Activated CD8-positive, alpha-beta memory T cell treated with anti-CD3 and anti-CD28 coated beads for 36 hours (primary cell): ENCODE measurements around the gene URB1. TPM values are rescaled to one million over a fixed set of nuclear protein-coding genes. Genes with fewer than 3 reads are reported as not detected.

Experiments
- CTCF ChIA-PET: fragments of 350-600 bp; sonication (Branson Sonifier 250); formaldehyde crosslinking; loops from one replicate; lab custom pipeline; 2021; ENCODE audit warnings: antibody characterized with exemption; lab: Charles Lee
- POLR2A ChIA-PET: fragments of 350-600 bp; sonication (Branson Sonifier 250); formaldehyde crosslinking; loops from one replicate; lab custom pipeline; 2021; ENCODE audit warnings: antibody characterized with exemption; lab: Charles Lee
- total RNA-seq, 2 experiments: library from RNA; stranded (reverse); gene quantifications; one replicate each; pipeline ENCODE4 v1.2.3, GENCODE V29; 2021

The URB1 gene
- total RNA-seq, 2 experiments from 2014 or later = 39.8 to 41.3 TPM

- ChIA-PET CTCF (interaction anchor here (1.4 kb wide), 1 partner anchor 188 kb away, joined by 5 read pairs; no protein-coding TSS in a partner anchor), POLR2A (interaction anchor here (1.9 kb wide), 1 partner anchor 21 kb away, joined by 10 read pairs; the partner anchor contains the start of gene URB1)
Observed at GRCh38 chr21:32413015-32413504, 20.2 kb upstream of the URB1 start.

DNA sequence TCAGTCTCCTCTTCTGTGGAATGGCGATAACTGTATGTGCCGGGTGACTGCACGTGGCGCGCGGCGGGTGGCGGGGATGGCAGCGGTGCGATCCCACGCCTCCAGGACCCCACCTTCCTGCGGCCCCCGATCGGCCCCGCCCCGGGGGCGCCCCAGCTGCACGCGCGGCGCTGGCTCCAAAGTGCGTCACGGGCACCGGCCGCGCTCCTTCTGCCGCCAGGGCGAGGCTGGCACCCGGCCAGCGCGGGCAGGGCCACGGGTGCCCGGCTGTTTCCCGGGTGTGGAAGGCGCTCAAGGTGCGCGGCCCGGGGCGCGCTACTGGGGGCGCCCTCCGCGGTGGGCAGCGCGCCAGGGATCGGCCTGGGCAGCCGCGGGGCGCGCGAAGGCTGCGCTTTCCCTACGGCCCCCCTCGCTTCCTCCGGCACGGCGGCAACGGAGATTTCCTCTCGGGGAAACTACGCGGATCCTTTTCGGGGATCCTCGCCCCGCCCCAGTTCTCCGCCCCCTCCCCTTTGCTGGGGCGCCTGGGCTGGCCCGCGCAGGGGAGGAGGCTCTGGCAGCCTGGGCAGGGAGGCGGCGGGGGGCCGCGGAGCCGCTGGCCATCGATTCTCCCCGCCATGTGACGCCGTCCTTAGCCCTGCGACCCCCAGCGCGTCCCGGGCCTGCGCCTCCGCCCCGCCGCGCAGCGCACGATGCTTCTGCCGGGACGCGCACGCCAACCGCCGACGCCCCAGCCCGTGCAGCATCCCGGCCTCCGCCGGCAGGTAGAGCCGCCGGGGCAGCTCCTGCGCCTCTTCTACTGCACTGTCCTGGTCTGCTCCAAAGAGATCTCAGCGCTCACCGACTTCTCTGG is 19.6 kb upstream of the URB1 start, which contains the start of gene EVA1C:
EVA1C (plus strand) TSS at position 545 of the 853 bp plus-strand sequence; CDS start at position 693, 148 bp downstream.
- ChIA-PET POLR2A (interaction anchor here (0.6 to 1.9 kb wide), 5 partner anchors 9 to 360 kb away, joined by 3 to 10 read pairs (median 4); partner anchors contain the start of genes MIS18A and URB1), CTCF (interaction anchor here (0.9 to 1.4 kb wide), 4 partner anchors 10 to 200 kb away, joined by 3 to 5 read pairs (median 4); partner anchors contain the start of gene CFAP298)

- CTCF ChIA-PET = interaction anchor here (0.9 to 2.0 kb wide), 7 partner anchors 10 to 200 kb away, joined by 3 to 5 read pairs (median 4); partner anchors contain the start of gene CFAP298
- POLR2A ChIA-PET = interaction anchor here (0.6 to 1.9 kb wide), 6 partner anchors 8 to 361 kb away, joined by 3 to 10 read pairs (median 4); partner anchors contain the start of genes MIS18A and URB1
Observed at GRCh38 chr21:32411350-32412161, 18.7 kb upstream of the URB1 start.

DNA sequence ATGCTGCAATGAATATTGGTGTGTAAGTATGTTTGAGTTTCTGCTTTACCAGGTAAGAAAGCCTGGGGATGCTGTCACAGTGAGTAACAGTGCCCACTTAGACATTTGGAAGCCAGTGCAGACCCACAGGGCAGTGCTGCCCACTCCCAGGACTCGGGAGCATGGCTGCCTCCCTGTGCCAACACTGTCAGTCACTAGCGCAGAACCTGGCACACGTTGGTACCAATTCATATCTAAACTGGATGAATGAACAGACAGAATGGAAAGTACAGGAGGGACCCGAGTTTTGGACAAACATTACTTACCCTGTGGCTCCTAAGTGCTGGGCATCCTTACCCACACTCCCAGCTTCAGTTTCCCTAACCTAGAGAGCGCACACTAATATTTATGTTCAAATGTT is 18.1 kb upstream of the URB1 start:
- ChIA-PET POLR2A (interaction anchor here (1.4 kb wide), 2 partner anchors 8 to 9 kb away, joined by 3 to 4 read pairs; no protein-coding TSS in a partner anchor), CTCF (interaction anchor here (1.0 to 2.0 kb wide), 3 partner anchors 16 to 190 kb away, joined by 3 to 5 read pairs (median 4); no protein-coding TSS in a partner anchor)

- ChIA-PET POLR2A (no interaction called here), CTCF (interaction anchor here (1.6 to 2.0 kb wide), 2 partner anchors 16 to 191 kb away, joined by 3 to 5 read pairs; no protein-coding TSS in a partner anchor)
Observed at GRCh38 chr21:32410291-32410690, 17.5 kb upstream of the URB1 start.

DNA sequence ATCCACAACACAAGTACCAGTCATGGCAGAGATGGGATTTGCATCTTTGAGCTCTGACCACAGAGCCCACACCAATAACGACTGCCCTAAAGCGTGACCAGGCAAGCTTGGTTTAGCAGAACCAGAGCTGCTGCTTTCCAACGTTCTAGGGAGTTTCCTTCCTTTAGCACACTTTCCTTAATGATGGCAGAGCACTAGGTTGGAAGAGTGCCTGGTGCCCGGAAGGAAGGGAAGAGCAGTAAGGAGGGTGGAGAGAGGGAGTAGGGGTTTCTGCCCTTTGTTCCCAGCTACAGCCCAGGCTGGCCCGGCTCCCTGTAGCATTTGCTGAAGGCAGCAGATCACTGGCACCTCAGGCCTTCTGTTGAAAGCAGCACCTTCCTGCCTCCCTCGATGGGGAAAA is 13.6 kb upstream of the URB1 start:
- POLR2A ChIA-PET = no interaction called here

DNA sequence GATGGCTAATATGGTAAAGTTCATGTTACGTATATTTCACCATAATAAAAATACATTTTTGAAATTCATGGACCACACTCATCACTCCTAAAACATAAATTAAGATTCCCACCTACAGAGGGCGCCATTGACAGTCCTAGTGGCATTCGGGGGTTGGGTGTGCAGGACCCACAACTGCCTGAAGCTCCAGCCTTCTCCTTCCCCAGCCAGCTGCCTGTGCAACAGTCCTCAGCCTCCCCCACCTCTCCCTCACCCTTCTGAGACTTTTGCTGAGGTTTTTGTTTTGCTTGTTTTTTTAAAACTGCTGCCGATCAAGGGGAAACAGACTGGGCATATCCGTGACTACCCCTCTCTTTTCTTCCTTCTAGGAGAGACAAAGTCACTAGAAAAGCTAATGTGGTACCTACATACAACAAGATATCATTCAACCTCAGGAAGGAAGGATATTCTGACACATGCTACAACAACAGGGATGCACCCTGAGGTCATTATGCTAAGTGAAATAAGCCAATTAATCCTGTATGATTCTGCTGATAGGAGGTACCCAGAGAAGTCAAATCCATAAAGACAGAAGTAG is 10.5 kb upstream of the URB1 start:
- ChIA-PET POLR2A (interaction anchor here (0.5 to 1.4 kb wide), 4 partner anchors 8 to 368 kb away, joined by 3 to 6 read pairs (median 4); partner anchors contain the start of gene PAXBP1), CTCF (interaction anchor here (0.6 to 4.0 kb wide), 9 partner anchors 9 to 206 kb away, joined by 3 to 30 read pairs (median 3); no protein-coding TSS in a partner anchor)

More for the DNA sequence above, 13.6 kb upstream of the URB1 start:
- CTCF ChIA-PET = interaction anchor here (2.3 kb wide), 1 partner anchor 195 kb away, joined by 14 read pairs; no protein-coding TSS in a partner anchor

- POLR2A ChIA-PET = interaction anchor here (0.6 kb wide), 1 partner anchor 22 kb away, joined by 7 read pairs; no protein-coding TSS in a partner anchor
- CTCF ChIA-PET = interaction anchor here (1.0 to 1.3 kb wide), 2 partner anchors 24 to 176 kb away, joined by 3 read pairs; no protein-coding TSS in a partner anchor
Observed at GRCh38 chr21:32393677-32394001, 827 bp upstream of the URB1 start.

DNA sequence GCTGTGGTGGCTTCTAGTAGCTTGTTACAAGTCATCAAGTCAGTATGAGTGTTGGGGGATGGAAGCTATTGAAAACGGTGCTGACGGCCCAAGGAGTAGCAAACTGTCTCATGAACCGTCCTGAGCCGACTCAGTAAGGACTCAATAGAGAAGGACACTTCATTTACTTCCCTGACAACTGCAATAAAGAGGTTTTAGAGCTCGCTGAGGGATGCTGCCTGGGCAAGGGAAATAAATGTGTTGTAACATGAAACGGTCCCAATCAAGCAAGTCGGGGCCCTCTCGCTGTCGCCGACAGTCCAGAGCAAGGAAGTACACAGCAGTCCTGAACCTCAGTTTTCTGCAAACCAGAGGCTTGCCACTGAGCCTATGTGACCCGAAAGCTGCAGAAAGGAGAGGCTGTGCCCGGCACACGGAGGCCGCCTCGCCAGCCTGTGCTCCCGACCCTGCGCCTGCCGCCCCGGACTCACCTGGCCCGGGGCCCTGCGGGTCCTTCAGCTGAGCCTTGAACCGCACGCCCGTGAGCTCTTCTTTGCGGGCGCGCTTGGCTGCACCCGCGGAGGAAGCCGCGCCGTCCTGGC is 423 bp downstream of the URB1 start:
- CTCF ChIA-PET = interaction anchor here (0.7 to 2.3 kb wide), 6 partner anchors 9 to 208 kb away, joined by 3 to 8 read pairs (median 4); no protein-coding TSS in a partner anchor
- POLR2A ChIA-PET = interaction anchor here (0.6 to 2.4 kb wide), 3 partner anchors 20 to 74 kb away, joined by 3 to 10 read pairs (median 3); partner anchors contain the start of gene EVA1C

DNA sequence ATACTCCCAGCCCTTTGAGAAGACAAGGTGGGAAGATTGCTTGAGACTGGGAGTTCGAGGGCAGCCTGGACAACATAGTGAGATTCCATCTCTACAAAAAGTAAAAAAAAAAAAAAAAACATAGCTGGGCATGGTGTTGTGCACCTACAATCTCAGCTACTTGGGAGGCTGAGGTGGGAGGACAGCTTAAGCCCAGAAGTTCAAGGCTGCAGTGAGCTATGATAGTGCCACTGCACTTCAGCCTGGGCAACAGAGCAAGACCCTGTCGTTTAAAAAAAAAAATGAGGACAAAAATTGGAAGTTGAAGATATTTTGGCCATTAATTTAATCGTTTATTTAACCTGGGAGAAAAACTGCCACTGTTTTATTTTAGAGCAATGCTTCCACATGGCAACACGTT is 1.1 kb downstream of the URB1 start:
- POLR2A ChIA-PET = interaction anchor here (0.6 to 2.4 kb wide), 3 partner anchors 20 to 73 kb away, joined by 3 to 10 read pairs (median 3); partner anchors contain the start of gene EVA1C
- CTCF ChIA-PET = interaction anchor here (0.7 to 2.3 kb wide), 5 partner anchors 9 to 209 kb away, joined by 3 to 8 read pairs (median 4); no protein-coding TSS in a partner anchor

GRCh38 chr21:32390537-32391224 is 2.1 kb downstream of the URB1 start:
- ChIA-PET POLR2A (interaction anchor here (0.6 to 2.4 kb wide), 2 partner anchors 21 to 22 kb away, joined by 3 to 10 read pairs; partner anchors contain the start of gene EVA1C), CTCF (interaction anchor here (2.3 kb wide), 1 partner anchor 11 kb away, joined by 8 read pairs; no protein-coding TSS in a partner anchor)

GRCh38 chr21:32389337-32390015 is 3.3 kb downstream of the URB1 start:
- POLR2A ChIA-PET = no interaction called here
- CTCF ChIA-PET = no interaction called here

- POLR2A ChIA-PET = no interaction called here
- CTCF ChIA-PET = no interaction called here
Observed at GRCh38 chr21:32388306-32388705, 4.5 kb downstream of the URB1 start.

DNA sequence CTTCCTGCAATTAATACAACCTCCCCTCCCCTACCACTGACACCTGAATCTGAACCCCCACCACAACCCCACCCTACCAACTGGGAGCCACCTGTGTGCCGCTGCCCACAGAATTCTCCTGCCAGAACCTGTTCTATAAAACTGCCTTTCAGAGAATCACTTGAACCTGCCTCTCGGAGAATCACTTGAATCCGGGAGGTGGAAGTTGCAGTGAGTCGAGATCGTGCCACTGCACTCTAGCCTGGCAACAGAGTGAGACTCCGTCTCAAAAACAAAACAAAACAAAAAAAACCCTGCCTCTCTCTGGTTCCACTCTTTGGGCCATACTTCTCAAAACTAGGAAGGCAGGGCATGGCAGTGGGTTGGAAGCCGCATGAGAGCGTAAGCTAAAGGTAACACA is 5.7 kb downstream of the URB1 start:
- ChIA-PET POLR2A (no interaction called here), CTCF (interaction anchor here (0.6 kb wide), 1 partner anchor 214 kb away, joined by 4 read pairs; no protein-coding TSS in a partner anchor)

DNA sequence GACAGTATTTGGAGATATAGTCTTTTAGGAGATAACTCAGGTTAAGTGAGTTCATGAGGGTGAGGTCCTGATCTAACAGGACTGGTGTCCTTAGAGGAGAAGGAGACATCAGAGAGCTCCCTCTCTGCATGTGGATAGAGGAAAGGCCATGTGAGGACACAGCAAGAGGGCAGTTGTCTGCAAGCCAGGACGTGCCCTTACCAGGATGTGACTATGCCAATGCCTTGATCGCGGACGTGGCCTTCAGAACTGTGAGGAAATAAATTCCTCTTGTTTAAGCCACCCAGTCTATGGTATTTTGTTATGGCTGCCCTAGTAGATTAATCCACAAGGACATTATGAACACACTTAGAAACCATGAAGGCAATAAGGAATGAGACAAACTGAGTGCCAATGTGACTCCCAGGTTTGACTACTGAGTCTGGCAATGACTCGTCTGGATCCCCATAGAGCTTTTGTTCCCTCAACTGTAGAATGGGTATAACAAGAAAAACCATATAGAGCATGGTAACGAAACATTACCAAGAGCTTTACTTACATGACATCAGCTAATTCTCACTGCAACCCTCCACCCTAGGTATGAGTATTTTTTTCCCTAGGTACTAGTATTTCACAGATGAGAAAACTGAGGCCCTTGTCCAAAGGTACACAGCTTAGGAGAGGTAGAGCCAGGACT is 6.5 kb downstream of the URB1 start:
- ChIA-PET CTCF (interaction anchor here (0.9 kb wide), 1 partner anchor 119 kb away, joined by 3 read pairs; no protein-coding TSS in a partner anchor), POLR2A (no interaction called here)
